ENCODE measurements around the gene ZNF160. TPM values are rescaled to one million over a fixed set of nuclear protein-coding genes. Genes with fewer than 3 reads are reported as not detected.

The ZNF160 gene
- total RNA-seq, 1 experiment from 2014 or later = 13.1 TPM

DNA sequence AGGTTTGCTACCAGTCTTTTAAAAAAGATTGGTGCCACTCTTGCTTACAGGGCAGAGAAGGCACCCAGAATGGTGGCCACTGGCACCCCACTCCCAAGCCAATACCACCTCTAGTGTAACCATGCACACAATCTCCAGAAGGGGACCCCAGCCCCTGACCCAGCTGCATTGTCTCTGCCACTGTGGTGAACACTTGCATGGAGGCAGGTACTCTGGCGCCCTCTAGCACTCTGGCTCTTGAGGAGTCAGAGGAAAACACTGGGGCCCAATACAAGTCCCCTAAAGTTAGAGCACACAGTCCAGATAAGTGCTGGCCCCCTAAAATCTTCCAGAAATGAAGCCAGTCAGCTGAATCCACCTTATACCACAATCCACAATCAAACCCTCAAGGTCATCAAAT, 83.5 kb downstream of the ZNF160 start:
- Histone ChIP-seq H3K4me3 (no peak overlapping the region), H3K9me3 (replicated peaks) (no peaks in the 10 kb centered on the region; the same call in 1 of the 2 replicates), H3K36me3 (no peaks in the 10 kb centered on the region), H3K4me1 (replicated peaks) (no peaks in the 10 kb centered on the region), H3K27me3 (replicated peaks) (no peaks in the 10 kb centered on the region), H3K27ac (no peak overlapping the region)
- no peak for DNase-seq (ENCODE audit: low read depth in 1 of 2, low spot score in 2 of 2)

Other genes with a start within 250 kb of the ZNF160 start
- 25.5 and 37.5 TPM in 2 replicates for gene ZNF468, start 245.8 kb downstream of the ZNF160 start, total RNA-seq (2014; rRNA removed; shearing (Covaris generic))
- gene ZNF320, start 205.8 kb downstream of the ZNF160 start, total RNA-seq (2014; rRNA removed; shearing (Covaris generic)) = 12.3 and 13.3 TPM in 2 replicates
- 2.4 and 6.9 TPM in 2 replicates for gene ZNF888, start 180.0 kb downstream of the ZNF160 start, total RNA-seq (2014; rRNA removed; shearing (Covaris generic))
- 9.5 and 16.3 TPM in 2 replicates for gene ZNF816, start 140.5 kb downstream of the ZNF160 start, total RNA-seq (2014; rRNA removed; shearing (Covaris generic))
- not detected in 2 replicates for gene ERVV-1, start 89.5 kb downstream of the ZNF160 start, total RNA-seq (2014; rRNA removed; shearing (Covaris generic))
- gene ERVV-2, start 58.7 kb downstream of the ZNF160 start, total RNA-seq (2014; rRNA removed; shearing (Covaris generic)) = not detected in 2 replicates
- gene ZNF415, start 29.5 kb upstream of the ZNF160 start, total RNA-seq (2014; rRNA removed; shearing (Covaris generic)) = 3.2 and 9.7 TPM in 2 replicates
- gene ZNF347, start 55.6 kb upstream of the ZNF160 start, total RNA-seq (2014; rRNA removed; shearing (Covaris generic)) = 7.0 and 8.4 TPM in 2 replicates
- 0.69 and 3.0 TPM in 2 replicates for gene ZNF665, start 89.9 kb upstream of the ZNF160 start, total RNA-seq (2014; rRNA removed; shearing (Covaris generic))
- gene ZNF677, start 151.5 kb upstream of the ZNF160 start, total RNA-seq (2014; rRNA removed; shearing (Covaris generic)) = 1.9 and 5.4 TPM in 2 replicates
- not detected in 2 replicates for gene VN1R2, start 154.9 kb upstream of the ZNF160 start, total RNA-seq (2014; rRNA removed; shearing (Covaris generic))
- not detected in 2 replicates for gene VN1R4, start 164.3 kb upstream of the ZNF160 start, total RNA-seq (2014; rRNA removed; shearing (Covaris generic))
- gene ZNF845, start 230.3 kb upstream of the ZNF160 start, total RNA-seq (2014; rRNA removed; shearing (Covaris generic)) = 7.6 and 9.5 TPM in 2 replicates